Measurements from ENCODE around the gene ATP6V0B.

Gene ATP6V0B

DNA sequence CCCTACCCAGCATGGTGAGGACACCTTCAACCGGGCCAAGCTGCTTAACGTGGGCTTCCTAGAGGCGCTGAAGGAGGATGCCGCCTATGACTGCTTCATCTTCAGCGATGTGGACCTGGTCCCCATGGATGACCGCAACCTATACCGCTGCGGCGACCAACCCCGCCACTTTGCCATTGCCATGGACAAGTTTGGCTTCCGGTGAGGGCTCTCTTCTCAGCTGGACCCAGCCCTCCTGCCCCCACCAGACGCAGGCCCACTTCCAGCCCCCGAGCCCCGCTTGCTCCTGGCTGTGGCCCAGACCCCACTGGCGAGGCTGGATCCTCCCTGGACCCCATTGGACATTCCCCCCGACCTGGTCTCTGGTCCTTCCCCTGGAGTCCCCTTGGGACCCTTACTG lies 10.1 kb downstream of the ATP6V0B start:
- no peak for DNase-seq (ENCODE audit: low spot score)

DNA sequence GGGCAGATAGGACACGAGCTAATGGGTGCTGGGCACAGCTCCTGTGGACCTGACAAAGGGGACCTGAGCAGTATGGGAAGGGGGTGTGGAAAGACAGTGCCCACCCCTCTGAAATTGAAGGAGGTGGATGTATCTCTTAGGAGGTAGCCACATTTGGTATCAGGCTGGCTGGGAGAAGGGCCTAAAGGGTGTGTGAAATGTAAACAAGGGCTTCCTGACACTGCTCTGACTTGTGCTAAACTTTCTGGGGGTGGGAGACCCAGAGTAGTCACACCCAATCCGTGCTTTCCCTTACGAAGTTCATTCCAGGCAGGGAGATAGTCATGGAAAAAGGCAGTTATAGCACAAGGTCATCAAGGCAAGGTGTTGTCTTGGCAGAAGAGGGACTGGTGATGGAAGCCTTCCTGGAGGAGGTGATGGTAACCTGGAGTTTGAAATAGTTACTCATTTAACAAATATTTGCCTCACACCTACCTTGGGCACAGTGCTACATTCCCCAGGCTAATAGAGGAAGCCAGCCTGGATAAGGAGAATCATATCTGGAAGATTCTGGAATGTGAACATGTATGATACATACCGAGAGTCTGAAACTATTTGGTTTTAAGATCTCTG lies 11.3 kb downstream of the ATP6V0B start:
- no peak for DNase-seq (ENCODE audit: low spot score)

DNA sequence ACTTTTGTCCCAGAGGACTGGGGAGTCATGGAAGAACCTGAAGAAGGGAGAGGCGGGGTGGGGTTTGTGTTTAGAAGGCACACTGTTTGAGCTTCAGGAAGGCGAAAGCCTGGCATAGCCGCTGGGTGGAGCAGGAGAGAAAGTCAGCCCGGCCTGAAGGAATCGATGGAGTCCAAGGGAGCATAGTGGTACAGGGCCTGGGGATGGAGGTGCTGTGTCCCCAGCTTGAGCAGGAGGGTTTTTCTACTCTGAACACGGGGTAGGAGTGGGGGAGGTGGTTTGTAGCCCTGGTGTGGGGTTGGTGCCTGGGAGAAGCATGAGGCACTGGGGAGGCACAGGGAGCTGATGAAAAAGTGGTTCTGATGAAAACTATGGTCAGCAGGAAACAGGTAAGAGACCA lies 12.0 kb downstream of the ATP6V0B start:
- DNase-seq (ENCODE audit: low spot score) = no peak

DNA sequence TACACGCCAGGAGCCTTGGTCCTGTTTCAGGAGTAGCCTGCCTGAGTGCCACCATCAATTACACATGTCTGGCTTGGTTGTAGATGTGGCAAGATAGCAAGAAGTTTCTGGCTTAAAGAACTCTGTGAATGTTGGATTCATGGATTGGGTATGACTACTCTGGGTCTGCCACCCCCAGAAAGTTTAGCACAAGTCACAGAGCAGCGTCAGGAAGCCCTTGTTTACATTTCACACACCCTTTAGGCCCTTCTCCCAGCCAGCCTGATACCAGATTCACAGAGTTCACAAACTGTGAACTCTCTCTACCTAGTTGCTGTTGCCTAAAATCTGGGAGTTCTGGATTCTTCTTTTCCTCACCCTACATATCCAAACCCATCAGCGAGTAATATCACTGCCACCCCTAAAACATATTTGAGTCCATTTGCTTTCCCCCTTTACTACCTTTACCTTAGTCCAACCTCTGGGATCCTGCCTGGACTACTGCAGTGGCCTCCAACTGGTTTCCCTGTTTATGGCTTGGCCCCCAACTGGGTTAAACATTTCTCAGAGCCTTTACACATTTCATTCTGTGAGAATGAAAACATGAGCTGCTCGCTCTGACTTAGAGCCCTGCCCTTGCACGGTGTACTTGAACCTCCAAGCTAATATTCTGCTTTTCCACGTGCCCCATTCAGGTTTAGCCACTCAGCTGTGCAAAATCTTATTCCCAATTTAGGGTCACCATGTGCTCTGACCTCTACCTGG lies 12.6 kb downstream of the ATP6V0B start:
- DNase-seq (ENCODE audit: low spot score) = no peak

DNA sequence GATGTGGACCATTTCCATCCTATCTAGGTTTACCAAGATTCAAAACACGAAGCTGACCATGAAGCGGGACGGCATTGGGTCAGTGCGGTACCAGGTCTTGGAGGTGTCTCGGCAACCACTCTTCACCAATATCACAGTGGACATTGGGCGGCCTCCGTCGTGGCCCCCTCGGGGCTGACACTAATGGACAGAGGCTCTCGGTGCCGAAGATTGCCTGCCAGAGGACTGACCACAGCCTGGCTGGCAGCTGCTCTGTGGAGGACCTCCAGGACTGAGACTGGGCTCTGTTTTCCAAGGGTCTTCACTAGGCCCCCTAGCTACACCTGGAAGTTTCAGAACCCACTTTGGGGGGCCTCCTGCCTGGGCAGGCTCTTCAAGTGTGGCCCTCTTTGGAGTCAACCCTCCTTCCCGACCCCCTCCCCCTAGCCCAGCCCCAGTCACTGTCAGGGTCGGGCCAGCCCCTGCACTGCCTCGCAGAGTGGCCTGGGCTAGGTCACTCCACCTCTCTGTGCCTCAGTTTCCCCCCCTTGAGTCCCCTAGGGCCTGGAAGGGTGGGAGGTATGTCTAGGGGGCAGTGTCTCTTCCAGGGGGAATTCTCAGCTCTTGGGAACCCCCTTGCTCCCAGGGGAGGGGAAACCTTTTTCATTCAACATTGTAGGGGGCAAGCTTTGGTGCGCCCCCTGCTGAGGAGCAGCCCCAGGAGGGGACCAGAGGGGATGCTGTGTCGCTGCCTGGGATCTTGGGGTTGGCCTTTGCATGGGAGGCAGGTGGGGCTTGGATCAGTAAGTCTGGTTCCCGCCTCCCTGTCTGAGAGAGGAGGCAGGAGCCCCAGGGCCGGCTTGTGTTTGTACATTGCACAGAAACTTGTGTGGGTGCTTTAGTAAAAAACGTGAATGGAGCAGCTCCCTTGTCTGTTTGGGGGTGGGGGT lies 15.8 kb downstream of the ATP6V0B start:
- no peak for DNase-seq (ENCODE audit: low spot score)

DNA sequence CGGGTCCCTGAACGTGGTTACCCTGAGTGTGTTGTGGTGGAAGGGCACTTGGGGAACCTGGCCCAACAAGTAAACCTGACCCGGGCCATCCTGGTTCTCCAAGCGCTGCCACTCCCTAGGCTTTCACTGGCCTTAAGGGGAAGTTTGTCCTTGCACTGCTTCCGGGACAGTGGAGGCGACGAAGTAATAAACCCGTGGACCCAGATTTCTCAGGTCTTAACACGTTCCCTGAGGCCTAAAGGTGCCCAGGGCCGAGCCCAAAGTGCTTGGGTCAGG lies 16.4 kb downstream of the ATP6V0B start:
- no peak for DNase-seq (ENCODE audit: low spot score)

DNA sequence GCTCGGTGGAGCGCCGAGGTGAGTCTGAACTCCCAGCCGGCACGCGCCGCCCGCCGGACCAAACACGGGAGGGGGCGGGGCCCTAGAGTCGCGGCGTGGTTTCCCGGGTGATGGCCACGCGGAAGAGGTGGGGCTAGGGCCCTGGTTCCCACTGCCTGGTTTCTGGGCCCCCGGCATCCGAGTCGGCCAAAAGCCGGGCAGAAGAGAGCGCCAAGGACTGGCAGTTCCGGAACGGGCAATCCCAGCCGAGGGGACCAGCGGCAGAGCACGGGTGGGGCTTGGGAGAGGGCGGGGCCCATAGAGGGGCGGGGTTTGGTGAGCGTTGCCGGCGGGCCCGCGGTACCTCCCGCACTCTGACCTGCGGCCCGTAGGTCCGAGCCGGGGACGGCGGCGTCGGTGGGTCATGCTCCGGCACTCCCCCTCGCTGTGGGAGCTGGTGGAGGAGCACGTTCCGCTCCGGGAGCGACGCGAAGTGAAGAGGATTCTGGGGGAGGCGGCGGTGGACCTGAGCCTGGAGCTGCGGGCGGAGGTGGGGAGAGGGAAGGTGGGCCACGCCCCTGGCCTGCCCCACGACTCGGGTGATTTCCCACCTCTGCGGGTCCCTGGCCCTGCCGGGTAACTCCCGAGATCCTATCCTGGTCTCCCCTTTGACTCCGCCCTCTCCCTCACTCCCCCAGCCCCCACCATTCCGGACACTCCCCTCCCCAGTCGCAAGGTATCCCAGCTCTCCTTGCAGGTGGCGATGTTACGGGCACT lies 16.9 kb downstream of the ATP6V0B start, which contains the start of gene CCDC24:
Gene CCDC24, plus strand, starts transcription at position 124 of the 756 bp plus-strand sequence. Its CDS starts 280 bp downstream, at position 404.
- peak; percentile 86 for DNase-seq (ENCODE audit: low spot score)

DNA sequence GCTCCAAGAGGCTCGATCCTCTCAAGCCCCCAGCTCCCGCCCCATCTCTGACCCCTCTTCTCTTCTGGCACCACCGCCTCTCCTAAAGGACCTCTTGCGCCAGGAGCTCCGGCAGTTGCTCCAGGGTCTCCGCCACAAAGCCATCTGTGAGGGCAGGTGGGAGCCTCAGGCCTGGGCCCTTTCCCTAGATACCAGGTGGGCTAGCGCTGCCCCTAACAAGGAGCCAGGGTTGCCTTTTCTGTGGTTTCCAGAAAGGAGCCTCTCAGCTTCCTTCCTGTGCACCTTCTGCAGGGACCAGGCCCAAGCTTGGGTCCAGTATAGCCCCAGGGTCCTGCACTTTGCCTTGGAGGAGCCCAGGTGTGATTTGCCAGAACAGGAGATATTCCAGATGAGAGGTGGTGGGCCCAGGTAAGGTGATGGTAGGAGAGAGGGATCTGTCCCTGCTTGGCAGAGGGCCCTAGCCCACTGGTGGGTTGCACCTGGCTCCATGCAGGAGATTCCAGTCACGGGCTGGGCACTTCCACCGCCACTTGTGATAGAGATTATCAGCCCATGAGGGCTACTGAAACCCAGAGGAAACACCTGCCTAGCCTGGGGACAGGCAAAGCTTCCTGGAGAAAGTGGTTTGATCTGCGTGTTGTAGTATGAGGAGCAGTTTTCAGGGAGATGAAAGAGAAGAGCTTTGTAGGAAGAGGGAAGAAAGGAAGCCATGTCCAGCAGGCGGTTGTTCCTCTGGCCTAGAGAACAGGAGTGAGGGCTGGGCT lies 17.7 kb downstream of the ATP6V0B start:
- DNase-seq (ENCODE audit: low spot score) = no peak

DNA sequence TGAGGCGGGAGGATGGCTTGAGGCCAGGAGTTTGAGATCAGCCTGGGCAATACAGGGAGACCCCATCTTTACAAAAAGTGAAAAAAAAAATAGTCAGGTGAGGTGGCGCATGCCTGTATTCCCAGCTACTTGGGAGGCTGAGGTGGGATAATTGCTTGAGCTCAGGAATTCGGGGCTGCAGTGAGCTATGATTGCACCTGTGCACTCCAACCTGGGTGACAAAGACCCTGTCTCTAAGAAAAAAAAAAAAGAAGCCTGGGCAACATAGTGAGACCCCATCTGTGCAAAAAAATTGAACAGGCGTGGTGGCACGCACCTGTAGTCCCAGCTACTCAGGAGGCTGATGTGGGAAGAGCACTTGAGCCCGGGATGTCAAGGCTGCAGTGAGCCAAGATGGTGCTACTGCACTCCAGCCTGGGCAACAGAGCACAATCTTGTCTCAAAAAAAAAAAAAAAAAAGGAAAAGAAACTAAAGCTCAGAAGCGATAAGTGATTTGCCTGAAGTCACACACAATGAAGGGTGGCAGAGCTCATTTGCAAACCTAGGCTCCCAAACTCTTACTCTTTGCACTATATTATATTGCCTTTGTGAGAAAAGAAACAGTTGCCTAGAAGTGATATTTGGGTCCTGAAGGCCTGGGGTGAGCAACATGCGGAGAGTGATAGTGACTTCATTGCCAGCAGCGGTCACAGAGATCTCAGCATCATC lies 18.6 kb downstream of the ATP6V0B start:
- DNase-seq (ENCODE audit: low spot score) = no peak

DNA sequence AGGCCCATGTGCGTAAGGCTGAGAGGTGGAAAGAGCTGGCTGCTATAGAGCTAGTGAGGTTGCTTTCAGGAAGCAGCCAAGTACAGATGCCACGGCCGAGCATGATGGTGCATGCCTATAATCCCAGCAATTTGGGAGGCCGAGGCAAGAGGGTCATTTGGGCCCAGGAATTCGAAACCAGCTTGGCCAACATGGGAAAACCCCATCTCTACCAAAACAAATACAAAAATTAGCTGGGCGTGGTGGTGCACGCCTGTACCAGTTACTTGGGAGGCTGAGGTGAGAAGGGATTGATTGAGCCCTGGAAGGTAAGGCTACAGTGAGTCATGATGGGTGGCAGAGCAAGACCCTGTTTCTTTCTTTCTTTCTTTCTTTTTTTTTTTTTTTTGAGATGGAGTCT lies 19.3 kb downstream of the ATP6V0B start:
- DNase-seq (ENCODE audit: low spot score) = no peak

DNA sequence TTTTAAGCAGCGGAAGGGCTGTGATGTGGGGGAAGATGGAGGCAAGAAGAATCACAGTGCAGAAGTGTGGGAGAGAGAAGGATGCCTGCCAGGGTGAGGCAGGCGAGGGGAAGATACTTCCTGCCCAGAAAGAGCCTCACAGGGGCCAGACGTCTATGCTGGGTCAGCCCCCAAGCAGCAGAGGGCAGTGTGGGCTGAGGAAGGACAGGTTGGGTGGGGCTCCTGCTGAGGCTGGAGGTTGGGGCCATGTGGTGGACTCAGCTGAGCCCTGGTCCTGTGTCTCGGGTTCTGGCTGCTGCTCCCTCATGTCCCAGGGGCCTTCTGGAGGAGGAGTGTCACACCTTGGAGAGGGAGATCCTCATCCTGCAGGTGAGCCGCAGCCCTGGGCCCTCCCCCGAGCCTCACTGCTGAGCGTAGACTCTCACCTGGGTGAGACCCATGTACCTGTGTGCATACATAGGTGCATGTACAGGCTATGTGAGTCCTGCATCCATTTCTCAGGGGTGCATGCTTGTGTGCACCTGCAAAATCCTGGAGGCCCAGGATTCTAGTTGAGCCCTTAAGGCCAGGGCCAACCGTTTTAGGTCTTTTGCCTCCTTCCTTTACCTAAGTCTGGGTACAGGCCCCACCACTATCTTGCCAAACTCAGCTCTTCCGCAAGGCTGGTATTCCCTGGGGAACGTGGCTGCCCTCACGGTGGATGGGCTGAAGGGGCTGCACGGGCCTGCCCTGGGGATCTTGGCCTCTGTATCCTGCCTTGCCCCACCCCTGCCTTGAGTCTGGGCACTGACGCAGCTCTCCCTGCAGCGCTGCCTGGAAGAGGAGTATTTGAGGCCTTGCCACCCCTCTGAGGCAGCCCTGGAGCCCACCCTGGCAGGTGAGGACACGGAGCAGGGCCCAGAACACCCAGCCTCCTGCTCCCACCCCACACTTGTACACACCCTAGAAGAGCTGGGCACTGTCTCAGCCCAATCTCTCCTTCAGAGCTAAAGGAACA lies 20.3 kb downstream of the ATP6V0B start:
- no peak for DNase-seq (ENCODE audit: low spot score)

DNA sequence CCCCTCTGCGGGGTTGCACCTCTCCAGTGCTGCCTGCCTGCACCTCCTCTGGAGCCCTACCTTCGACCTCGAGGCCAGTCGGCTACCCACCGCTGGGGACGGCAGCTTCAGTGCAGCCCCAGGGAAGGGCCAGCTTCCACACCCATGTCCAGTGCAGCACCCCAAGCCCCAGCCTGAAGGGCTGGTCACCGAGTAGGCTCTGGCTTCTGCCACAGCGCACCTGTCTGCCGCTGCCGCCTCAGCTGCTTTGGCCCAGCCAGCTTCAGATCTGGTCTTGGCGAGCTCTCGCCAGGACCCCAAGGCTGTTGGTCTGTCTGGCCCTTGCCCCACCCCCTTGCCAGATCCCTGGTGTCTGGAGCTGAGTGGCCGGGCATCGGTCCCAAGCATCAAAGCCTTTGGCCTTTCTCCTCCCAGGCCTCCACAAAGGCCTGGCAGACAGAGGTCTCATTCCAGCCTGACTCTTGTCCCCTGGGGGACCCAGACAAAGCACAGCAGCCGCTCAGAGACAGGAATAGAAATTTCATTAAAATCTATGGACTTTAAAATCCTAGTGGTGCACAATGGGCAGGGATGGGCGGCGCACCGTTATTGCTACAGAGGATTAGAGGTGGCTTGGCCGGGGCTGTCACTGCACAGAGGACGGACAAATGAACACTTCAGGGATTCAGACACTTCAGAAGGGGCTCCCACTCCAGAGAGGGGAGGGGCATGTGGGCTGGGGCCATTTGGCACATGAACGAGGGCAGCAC lies 21.4 kb downstream of the ATP6V0B start:
- no peak for DNase-seq (ENCODE audit: low spot score)

DNA sequence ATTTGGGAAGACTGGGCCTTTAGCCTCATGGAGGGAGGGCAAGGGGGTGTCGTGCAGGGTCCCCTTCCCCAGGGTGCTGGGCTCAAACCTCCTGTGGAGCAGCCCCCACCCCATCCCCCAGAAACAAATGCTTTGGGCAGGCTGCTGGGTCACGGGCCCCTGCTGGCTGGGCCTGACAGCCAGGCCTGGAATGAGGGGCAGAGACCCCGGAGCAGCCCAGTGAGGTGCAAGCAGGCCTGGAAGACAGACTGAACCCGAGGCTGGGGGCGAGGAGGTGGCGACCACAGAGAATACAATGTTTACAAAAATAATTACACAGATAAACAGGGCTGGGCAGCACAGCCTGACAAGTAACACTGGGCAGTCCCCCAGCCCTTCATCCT lies 22.0 kb downstream of the ATP6V0B start:
- no peak for DNase-seq (ENCODE audit: low spot score)

DNA sequence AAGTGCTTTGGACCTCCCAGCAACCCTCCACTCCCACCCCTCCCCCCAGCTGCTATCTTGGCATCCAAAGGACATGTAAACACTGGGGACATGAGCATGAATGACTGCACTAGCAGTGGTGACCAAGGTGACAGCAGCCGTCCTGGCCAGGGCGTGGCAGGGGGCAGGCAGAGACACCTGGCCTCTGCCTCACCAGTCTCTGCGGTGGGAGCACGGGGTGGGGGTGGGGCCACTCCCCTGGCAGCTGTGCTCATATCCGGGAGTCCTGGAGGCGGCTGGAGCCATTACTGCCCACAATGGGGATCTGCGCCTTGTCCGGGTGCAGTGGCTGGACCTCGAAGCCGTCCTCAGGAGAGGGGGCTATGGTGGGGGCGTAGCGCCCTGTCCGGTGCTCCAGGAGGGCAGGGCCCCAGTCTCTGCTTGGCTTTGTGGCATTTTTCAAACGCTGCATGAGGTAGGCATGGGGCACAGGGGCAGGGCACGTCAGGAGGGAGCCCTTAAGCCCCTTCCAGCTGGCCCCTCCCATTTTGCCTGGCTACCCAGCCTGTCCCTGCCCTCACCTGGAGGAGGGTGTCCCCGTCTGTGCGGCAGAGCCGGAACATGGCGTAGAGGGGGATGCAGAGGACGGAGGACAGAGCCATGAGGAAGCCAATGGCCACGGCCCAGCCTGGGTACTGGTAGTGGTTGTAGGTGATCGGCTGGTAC lies 22.7 kb downstream of the ATP6V0B start:
- DNase-seq (ENCODE audit: low spot score) = no peak

DNA sequence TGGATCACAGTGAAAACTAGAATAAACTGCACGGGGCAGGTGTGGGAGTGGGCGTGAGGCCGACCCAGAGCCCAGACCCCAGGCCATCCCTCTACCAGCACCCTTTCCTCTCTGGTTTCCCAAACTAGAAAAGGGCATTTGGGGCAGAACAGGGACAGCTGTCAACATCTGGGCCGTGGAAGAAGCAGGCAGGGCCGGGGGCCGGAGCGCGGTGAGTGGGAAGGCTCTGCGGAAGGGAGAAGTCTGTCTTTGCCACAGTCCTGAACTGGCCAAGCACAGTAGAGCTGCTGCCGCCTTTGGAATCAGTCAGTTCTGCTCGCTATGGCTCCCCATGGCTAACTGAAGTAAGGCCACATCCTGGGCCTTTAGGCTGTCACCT lies 23.2 kb downstream of the ATP6V0B start:
- DNase-seq (ENCODE audit: low spot score) = no peak

DNA sequence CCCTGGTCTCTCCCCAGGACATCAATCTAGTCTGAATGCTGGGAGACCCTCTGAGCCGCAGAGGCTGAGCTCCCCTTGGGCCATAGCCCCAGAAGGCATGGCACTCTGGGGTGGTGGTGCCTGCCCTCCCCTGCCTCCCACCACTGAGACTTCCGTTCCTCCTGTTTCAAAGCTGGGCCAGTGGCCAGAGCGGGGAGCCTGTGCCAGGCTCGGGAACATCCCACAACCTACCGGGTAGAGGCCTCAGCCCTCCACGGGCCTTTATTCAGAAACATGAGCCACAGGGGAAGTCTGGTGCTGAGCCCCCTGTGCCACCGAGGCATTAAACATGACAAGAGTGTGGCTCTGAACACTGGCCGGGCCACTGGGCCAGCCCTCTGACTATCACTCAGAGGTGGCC lies 24.7 kb downstream of the ATP6V0B start:
- no peak for DNase-seq (ENCODE audit: low spot score)

DNA sequence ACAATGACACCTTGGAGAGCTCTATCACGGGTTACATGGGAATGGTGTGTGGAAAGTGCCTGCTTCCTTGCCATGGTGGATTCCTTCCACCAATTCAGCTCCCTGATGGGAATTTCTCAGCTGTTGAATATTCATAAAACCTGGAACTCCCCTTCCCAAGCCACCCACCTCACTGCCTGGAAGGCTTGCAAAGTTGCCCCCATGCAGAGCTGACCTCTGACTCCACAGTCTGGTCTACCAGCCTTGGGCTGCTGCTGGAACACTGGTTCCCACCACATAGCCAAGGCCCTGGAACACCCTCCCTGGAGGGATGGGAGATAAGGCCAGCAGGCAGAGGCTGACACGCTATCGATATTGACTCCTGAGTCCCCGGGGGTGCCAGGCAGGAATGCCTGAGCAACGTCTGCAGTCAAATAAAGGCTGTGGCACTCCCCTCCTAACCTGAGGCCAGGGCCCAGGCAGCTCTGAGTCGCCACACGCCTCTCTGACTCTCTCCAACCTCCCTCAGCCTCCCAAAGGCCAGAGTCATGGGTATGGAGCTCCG lies 25.4 kb downstream of the ATP6V0B start:
- no peak for DNase-seq (ENCODE audit: low spot score)

DNA sequence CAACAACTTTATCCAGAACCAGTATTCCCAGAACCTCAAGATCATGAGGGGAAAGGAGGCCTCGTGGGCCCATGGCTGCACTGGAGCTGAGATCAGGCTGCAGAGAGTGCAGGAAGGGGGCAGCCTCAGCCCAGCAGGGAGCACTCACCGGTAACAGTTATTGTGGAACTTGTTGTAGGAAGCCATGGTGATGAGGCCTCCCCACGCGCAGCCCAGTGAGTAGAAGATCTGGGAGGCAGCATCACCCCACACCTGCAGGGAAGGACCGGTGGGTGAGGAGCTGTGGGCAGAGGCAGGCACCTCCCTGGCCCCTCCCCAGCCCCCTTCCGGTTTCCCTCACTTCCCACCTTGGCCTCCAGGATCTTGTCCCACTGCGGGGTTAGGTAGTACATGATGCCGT lies 27.4 kb downstream of the ATP6V0B start:
- DNase-seq (ENCODE audit: low spot score) = no peak

Data from left forelimb (tissue), 1 donor.